Activated naive CD4-positive, alpha-beta T cell treated with anti-CD3 and anti-CD28 coated beads, Interleukin-2, amount 50 U/mL, for 16 hours (primary cell): ENCODE results near the gene GABRG2.
"Not testable (repeated sequence)": the region's sequence is repeated elsewhere in the genome, so short reads cannot be mapped to it uniquely, and the experiment has no call there.

Source experiments
- DNase-seq: peaks from one replicate; pipeline ENCODE4 v3.0.0-alpha.2; 2020

The GABRG2 gene

GRCh38 chr5:162067655-162068411 lies at the start of gene GABRG2:
Gene GABRG2 (plus strand): TSS chr5:162067773. CDS start chr5:162068000, 227 bp downstream.
- no peak for DNase-seq

DNA sequence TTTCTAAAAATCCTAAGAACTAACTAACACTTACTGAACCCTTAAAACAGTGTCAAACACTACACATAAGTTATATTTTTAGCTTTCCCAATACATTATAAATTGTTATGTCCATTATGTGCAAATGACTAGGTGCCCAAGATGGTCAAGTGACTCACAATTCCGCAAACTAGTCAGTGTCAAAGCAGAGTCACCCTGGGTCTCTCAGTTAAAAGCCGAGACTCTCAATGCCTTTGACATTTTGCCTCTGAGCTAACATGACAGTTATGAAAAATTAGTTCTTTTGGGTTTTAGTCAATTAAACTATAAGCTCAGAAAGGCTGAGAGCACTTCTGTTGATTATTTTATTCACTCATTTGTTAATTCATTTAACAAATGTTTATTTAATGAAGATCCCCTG lies 42.3 kb upstream of the GABRG2 start:
- DNase-seq, result no peak

- DNase-seq, result no peak
These were observed 40.8 kb upstream of the GABRG2 start for GRCh38 chr5:162026803-162027202.

DNA sequence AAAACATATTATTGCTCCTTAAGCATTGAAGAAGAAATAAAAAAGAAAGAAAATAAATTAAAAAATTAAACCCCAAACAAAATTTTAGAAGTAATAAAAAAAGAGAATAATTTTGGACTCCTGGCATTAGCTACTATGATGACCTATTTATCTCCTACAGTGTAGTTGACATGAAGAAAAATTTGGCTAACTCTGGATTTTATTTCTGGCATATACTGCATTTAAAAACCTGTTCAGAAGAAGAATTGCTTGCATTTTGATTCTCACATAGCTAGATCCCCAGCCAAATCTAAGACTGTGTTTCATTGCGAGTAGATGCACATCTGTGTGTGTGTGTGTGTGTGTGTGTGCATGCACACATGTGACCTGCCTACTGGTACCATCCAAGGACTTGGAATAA lies 30.1 kb upstream of the GABRG2 start:
- DNase-seq, result no peak

- DNase-seq, result no peak
These were observed 20.3 kb upstream of the GABRG2 start for GRCh38 chr5:162047279-162047678.

DNA sequence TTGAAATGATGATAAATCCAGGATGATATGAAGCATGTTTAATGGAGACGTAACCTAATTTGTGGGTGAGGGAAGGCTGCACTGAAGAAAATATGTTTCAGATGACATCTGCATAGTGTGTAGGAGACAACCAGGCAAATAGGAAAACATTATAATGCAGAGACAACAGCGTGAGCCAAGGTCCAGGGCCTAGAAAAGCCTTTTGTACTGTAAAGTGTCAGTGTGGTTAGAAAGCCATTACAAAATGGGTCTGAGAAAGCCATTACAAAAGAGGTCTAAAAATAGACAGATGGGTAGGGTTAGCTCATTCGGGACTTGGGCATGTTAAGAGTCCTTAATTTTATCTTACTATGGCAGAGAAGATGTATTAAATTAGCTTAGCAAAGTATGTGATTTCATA lies 14.9 kb upstream of the GABRG2 start:
- no peak for DNase-seq

DNA sequence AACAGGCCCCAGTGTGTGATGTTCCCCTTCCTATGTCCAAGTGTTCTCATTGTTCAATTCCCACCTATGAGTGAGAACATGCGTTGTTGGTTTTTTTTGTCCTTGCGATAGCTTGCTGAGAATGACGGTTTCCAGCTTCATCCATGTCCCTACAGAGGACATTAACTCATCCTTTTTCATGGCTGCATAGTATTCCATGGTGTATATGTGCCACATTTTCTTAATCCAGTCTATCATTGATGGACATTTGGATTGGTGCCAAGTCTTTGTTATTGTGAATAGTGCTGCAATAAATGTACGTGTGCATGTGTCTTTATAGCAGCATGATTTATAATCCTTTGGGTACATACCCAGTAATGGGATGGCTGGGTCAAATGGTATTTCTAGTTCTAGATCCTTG lies 12.5 kb upstream of the GABRG2 start:
- DNase-seq, result not testable (repeated sequence)

GRCh38 chr5:162067162-162067561 lies 411 bp upstream of the GABRG2 start:
- DNase-seq, result no peak

DNA sequence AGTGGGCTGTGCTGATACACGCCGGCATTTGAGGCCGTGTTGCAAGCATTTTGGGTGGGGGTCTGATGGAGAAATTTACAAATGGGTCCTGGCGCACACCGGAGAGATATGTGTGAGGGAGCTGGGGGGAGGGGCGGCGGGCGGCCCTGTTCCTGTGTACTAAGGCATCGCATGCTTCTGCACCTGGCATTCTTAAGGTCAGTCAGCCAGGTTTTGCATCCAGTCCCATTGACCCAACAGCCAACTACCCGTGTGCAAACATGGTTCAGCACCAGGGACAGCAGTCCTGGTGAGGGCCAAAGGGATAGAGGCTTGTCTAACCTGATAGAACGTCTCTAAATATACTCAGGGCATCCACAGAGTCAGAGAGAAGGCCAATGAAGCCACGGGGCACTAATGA lies 839 bp downstream of the GABRG2 start:
- no peak for DNase-seq

DNA sequence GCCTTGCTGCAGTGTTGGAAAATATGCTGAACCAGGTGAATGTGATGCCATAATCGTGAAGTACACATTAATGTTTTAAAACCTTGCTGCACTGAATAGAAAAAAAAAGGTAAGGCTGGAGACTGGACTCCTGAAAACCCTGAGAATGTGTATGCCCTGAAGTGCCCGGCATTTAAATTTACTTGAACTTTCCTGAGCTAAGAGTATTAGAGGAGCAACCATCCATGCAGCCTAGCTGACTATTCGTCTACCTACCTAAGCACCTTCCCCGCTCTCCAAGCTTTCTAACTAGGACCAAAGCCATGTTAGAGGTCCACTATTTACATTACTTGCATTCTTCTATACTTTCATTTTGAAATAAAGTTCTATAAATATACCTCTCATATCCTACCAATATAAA lies 1.4 kb downstream of the GABRG2 start:
- DNase-seq, result no peak

DNA sequence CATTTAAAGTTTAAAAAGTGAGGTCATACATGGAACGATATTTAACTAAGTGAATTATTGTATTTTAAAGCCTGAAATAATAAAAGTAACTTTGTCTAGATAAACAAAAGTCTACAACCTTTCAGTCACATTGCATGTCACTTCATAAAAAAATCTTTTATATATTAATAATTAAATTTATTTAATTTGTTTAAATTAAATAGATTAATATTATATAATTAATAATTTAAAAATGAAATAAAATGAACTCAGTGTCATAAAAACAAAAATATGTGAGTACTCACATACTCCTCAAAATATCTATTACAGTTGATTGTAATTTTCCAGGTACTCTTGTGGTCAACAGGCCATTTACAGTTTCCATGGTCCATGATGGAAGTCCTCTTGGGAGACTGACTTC lies 11.2 kb downstream of the GABRG2 start:
- no peak for DNase-seq

DNA sequence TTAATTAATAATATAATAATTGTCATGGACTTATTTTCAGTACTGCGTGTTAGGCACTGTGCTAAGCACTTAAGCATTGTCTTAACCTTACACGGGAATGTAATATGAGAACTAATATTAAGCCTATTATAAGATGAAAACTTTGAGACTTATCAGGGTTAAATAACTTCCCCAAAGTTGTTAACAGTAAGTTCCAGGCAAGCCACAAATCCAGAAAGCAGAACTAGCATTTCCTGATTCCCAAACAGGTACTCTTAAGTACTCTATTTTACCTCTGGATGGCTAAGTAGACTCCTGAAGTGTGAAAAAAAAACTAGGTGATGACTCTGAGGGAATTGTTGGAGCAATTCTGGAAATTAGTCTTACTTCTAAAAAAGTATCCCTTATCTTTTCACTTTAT lies 23.8 kb downstream of the GABRG2 start:
- no peak for DNase-seq

- no peak for DNase-seq
These were observed 28.9 kb downstream of the GABRG2 start for GRCh38 chr5:162096448-162096847.

- DNase-seq, result no peak
These were observed 40.0 kb downstream of the GABRG2 start for GRCh38 chr5:162107591-162107990.

DNA sequence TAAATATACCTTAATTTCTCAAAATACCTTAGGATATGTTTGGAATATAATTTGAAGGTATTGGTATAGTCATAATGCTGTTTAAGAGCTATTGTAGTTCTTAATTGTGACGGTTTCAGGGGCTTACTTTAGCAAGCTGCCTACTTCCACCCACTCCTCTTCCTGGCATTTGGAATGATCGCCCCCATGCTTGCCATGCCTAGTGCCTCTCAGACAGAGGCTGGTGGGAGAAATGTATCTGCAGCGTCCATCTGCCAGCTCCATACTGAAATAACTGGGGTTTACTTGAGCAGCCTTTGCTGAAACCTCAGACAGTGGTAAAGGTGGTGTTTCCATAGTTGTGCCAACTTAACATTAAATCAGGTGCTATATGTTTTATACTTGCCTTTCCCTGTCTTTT lies 52.2 kb downstream of the GABRG2 start:
- no peak for DNase-seq

DNA sequence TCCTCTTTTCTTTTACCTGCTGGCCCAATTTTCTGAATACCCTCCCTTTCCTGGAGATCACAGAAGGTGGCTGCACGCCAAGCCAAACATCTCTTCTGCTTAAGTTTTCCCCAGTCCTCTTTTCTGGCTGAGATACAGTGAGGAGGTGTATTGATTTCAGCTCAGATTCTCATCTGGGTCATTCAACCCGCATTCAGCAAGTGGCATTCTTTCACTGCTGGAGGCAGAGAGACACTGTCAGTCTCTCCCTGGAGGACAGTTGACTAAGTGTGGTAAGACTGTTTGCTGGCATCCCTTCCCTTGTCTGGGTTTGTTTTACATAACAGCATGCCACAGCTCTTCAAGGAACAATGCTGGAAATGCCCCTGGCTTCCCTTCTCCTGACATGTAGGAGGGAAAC lies 60.5 kb downstream of the GABRG2 start:
- no peak for DNase-seq

- DNase-seq, result no peak
These were observed 64.8 kb downstream of the GABRG2 start for GRCh38 chr5:162132348-162132747.

GRCh38 chr5:162139190-162139589 lies 71.6 kb downstream of the GABRG2 start:
- DNase-seq, result no peak

DNA sequence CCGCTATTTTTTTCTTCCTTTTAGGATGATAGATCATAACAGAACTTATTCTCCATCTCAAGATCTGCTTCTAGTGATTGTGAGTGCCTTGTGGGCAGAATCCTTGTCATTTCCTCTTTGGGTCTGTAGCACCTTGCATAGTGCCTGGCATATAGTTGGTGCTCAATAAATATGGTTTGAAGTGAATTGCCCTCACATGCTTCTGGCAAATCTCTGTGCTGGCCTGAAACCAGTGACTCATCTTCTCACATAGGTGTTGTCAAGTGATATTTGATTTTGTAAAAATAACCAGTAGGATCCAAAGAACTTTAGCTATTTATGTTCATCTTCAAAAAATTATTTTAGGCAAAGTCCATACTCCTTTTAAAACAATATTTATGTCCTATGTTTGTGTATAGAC lies 86.7 kb downstream of the GABRG2 start:
- no peak for DNase-seq

GRCh38 chr5:162160401-162160800 lies 92.8 kb downstream of the GABRG2 start:
- DNase-seq, result no peak

DNA sequence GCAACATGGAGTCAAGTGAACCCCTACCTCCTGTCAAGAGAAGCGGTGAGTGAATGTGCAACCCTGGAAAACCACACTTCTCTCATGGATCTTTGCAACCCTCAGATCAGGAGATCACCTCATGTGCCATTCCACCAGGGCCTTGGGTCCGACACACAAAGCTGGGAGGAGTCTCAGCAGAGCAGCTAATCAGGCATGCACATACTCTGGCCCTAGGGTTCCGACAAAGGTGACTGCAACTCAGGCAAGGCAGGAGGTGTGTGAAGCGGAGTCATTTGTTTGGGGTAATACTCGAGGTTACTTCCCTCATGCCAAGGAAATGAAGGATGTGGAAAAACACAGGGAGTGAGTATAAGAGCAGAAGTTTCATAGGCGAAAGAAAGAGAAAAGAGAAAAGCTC lies 96.1 kb downstream of the GABRG2 start:
- no peak for DNase-seq

- no peak for DNase-seq
These were observed 106.9 kb downstream of the GABRG2 start for GRCh38 chr5:162174358-162174974.

DNA sequence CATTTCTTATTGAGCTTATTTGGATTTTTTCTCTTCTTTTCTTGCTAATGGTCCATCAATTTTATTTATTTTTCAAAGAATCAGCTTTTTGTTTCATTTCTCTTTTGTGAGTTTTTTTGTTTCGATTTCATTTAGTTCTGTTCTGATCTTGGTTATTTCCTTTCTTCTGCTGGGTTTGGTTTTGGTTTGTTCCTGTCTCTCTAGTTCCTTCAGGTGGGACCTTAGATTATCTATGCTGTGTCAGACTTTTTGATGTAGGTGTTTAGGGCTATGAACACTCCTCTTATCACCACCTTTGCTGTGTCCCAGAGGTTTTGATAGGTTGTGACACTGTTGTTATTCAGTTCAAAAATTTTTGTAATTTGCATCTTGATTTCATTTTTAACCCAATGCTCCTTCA lies 119.8 kb downstream of the GABRG2 start:
- DNase-seq, result no peak

DNA sequence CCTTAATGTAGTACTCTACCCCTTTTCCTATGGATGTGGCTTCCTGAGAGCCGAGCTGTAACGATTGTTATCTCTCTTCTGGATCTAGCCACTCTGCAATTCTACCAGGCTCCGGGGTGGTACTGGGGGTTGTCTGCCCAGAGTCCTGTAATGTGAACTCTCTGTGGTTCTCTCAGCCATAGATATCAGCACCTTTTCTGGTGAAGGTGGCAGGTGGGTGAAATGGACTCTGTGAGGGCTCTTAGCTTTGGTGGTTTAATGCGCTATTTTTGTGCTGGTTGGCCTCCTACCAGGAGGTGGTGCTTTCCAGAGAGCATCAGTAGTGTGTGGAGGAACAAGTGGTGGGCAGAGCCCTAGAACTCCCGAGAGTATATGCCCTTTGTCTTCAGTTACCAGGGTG lies 122.1 kb downstream of the GABRG2 start:
- DNase-seq, result no peak

DNA sequence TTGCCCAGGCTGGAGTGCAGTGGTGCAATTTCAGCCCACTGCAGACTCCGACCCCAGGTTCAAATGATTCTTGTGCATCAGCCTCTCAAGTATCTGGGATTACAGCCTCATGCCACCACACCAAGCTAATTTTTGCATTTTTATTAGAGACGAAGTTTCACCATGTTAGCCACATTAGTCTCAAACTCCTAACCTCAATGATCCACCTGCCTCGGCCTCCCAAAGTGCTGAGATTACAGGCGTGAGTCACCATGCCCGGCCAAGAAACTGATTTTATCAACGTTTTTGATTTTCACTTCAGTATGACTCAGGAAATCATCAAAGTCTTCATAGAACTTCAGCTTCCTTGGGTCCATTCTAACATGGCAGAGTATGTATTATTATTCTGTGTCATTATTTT lies 125.4 kb downstream of the GABRG2 start:
- no peak for DNase-seq
